Liver (tissue), 9 donors: ENCODE measurements around the gene CEP76. TPM values are rescaled to one million over a fixed set of nuclear protein-coding genes. Genes with fewer than 3 reads are reported as not detected.

ENCODE experiments used
- DNase-seq: peaks from one replicate; pipeline ENCODE4 v3.0.0-alpha.2; 2017; ENCODE audit warnings: low spot score
- H3K27ac ChIP-seq, 2 donors: one replicate each; pipeline ENCODE4 v1.7.0; 2013; ENCODE audit warnings: inconsistent platforms in 2 of 2, low read length in 2 of 2, control low read depth in 1 of 2, low read depth in 1 of 2, mild to moderate bottlenecking in 1 of 2
- H3K27me3 ChIP-seq, 4 donors: one replicate each; pipeline versions ENCODE4 v1.6.1 to v1.7.0; 2013; ENCODE audit warnings: low read length in 3 of 4, inconsistent platforms in 1 of 4, mild to moderate bottlenecking in 1 of 4, moderate library complexity in 1 of 4; ENCODE audit not compliant: control insufficient read depth in 4 of 4, insufficient read depth in 4 of 4
- H3K36me3 ChIP-seq, 4 donors: one replicate each; pipeline versions ENCODE4 v1.6.1 to v1.7.0; 2013; ENCODE audit warnings: low read length in 3 of 4, mild to moderate bottlenecking in 3 of 4, low read depth in 1 of 4, moderate library complexity in 1 of 4; ENCODE audit not compliant: control insufficient read depth in 4 of 4, insufficient read depth in 3 of 4
- H3K4me1 ChIP-seq, 4 donors: one replicate each; pipeline versions ENCODE4 v1.6.1 to v1.7.0; 2013; ENCODE audit warnings: low read length in 3 of 4, mild to moderate bottlenecking in 3 of 4, moderate library complexity in 1 of 4; ENCODE audit not compliant: control insufficient read depth in 4 of 4, insufficient read depth in 4 of 4
- H3K4me3 ChIP-seq, 3 donors: one replicate each; pipeline versions ENCODE4 v1.6.1 to v1.7.0; 2013; ENCODE audit warnings: low read length in 3 of 3, control low read depth in 1 of 3, low read depth in 1 of 3, mild to moderate bottlenecking in 1 of 3
- H3K9ac ChIP-seq, 2 donors: one replicate each; pipeline ENCODE4 v1.7.0; 2013; ENCODE audit warnings: low read length in 2 of 2, mild to moderate bottlenecking in 2 of 2, moderate library complexity in 2 of 2, control low read depth in 1 of 2, low read depth in 1 of 2
- H3K9me3 ChIP-seq, 4 donors: one replicate each; pipeline versions ENCODE4 v1.6.1 to v1.7.0; 2013; ENCODE audit warnings: low read length in 3 of 4; ENCODE audit not compliant: control insufficient read depth in 4 of 4
- ATF3 ChIP-seq: IDR thresholded peaks from 2 replicates; pipeline ENCODE4 v1.6.1; 2016; ENCODE audit warnings: antibody characterized with exemption
- CTCF ChIP-seq: fragments of 150-350 bp; IDR thresholded peaks from 2 replicates; pipeline ENCODE4 v1.5.1; 2017; ENCODE audit warnings: improper control_type of control experiment, low read depth, low read length; ENCODE audit not compliant: missing input control
- EGR1 ChIP-seq, 2 donors: IDR thresholded peaks; 2 replicates each; pipeline ENCODE4 v1.6.1; 2016 to 2018; ENCODE audit warnings: antibody characterized with exemption in 2 of 2, low read depth in 2 of 2
- FOXA1 ChIP-seq: IDR thresholded peaks from 2 replicates; pipeline ENCODE4 v1.6.1; 2016; ENCODE audit warnings: antibody characterized with exemption
- FOXA2 ChIP-seq: IDR thresholded peaks from 2 replicates; pipeline ENCODE4 v1.6.1; 2016; ENCODE audit warnings: antibody characterized with exemption
- GABPA ChIP-seq, 2 donors: IDR thresholded peaks in 1 of 2; conservative IDR thresholded peaks in 1 of 2; 2 replicates each; pipeline ENCODE4 v1.6.1; 2016; ENCODE audit warnings: antibody characterized with exemption in 2 of 2, mild to moderate bottlenecking in 1 of 2, moderate library complexity in 1 of 2
- HNF4A ChIP-seq, 2 donors: conservative IDR thresholded peaks; 2 replicates each; pipeline ENCODE4 v1.6.1; 2016; ENCODE audit warnings: antibody characterized with exemption in 2 of 2, mild to moderate bottlenecking in 2 of 2
- JUND ChIP-seq, 2 donors: IDR thresholded peaks; 2 replicates each; pipeline ENCODE4 v1.6.1; 2016; ENCODE audit warnings: antibody characterized with exemption in 2 of 2
- MAX ChIP-seq: IDR thresholded peaks from 2 replicates; pipeline ENCODE4 v1.6.1; 2016; ENCODE audit warnings: antibody characterized with exemption
- NR2F2 ChIP-seq: IDR thresholded peaks from 2 replicates; pipeline ENCODE4 v1.6.1; 2016; ENCODE audit warnings: antibody characterized with exemption
- RAD21 ChIP-seq, 2 donors: IDR thresholded peaks; 2 replicates each; pipeline ENCODE4 v1.6.1; 2016; ENCODE audit warnings: antibody characterized with exemption in 2 of 2, mild to moderate bottlenecking in 2 of 2
- REST ChIP-seq: IDR thresholded peaks from 2 replicates; pipeline ENCODE4 v1.6.1; 2016; ENCODE audit warnings: antibody characterized with exemption, mild to moderate bottlenecking
- RXRA ChIP-seq, 2 donors: IDR thresholded peaks; 2 replicates each; pipeline ENCODE4 v1.6.1; 2017 to 2018; ENCODE audit warnings: antibody characterized with exemption in 2 of 2, mild to moderate bottlenecking in 1 of 2
- SP1 ChIP-seq: IDR thresholded peaks from 2 replicates; pipeline ENCODE4 v1.6.1; 2018; ENCODE audit warnings: antibody characterized with exemption, mild to moderate bottlenecking
- TAF1 ChIP-seq: conservative IDR thresholded peaks from 2 replicates; pipeline ENCODE4 v1.6.1; 2016; ENCODE audit warnings: antibody characterized with exemption, mild to moderate bottlenecking
- YY1 ChIP-seq: IDR thresholded peaks from 2 replicates; pipeline ENCODE4 v1.6.1; 2016; ENCODE audit warnings: antibody characterized with exemption, mild to moderate bottlenecking
- ZBTB33 ChIP-seq: IDR thresholded peaks from 2 replicates; pipeline ENCODE4 v1.6.1; 2016; ENCODE audit warnings: antibody characterized with exemption
- WGBS: extraction: QIAGEN DNeasy Blood & Tissue Kit; methylation state at CpG from one replicate; pipeline ENCODE4 v1.1.7; 2013; 5-methylcytosine and 5-hydroxymethylcytosine counted together
- polyA plus RNA-seq, 2 donors: library from polyadenylated mRNA; stranded (reverse) in 1 of 2; unstranded in 1 of 2; fragments of 200-250 nt in 1 of 2; fragments of >200 nt in 1 of 2; fragmentation: Nextera tagmentation in 1 of 2; extraction: Ambion mirVana in 1 of 2; gene quantifications; one replicate each; pipeline versions ENCODE4 v1.2.1 to v1.2.3, GENCODE V29; 2013 to 2015
- total RNA-seq, 2 donors: library from RNA; depleted of rRNA; stranded (reverse); fragments of >200 nt; gene quantifications; one replicate each; pipeline ENCODE4 v1.2.3, GENCODE V29; 2014
- donor health status: healthy.
- donor health status: healthy.
- donor health status: healthy.
- donor health status: healthy.
- donor health status: healthy.

CEP76 gene
- total and polyA plus RNA-seq, 4 donors: 1.3 to 11.8 (median 4.2) TPM

- Histone ChIP-seq H3K36me3 (peaks cover 0 to 2% (median 0%) of the 10 kb centered on the region in 4 donors), H3K27me3 (no peaks in the 10 kb centered on the region), H3K27ac (no peak overlapping the region), H3K4me1 (no peaks in the 10 kb centered on the region), H3K9me3 (no peaks in the 10 kb centered on the region), H3K9ac (no peak overlapping the region), H3K4me3 (no peak overlapping the region)
- no peak for DNase-seq
- WGBS: 77% methylated on average over 6 of the region's 6 CpGs
- no peak for TF ChIP-seq ZBTB33
- no peak for TF ChIP-seq GABPA (IDR thresholded peaks at IDR 0.05 in 1 of 2, conservative IDR thresholded peaks at IDR 0.05 in 1 of 2)
- no peak for TF ChIP-seq YY1
- TF ChIP-seq JUND (IDR thresholded peaks at IDR 0.05): no peak
- TF ChIP-seq RAD21 (IDR thresholded peaks at IDR 0.05): no peak
- no peak for TF ChIP-seq EGR1 (IDR thresholded peaks at IDR 0.05; ENCODE audit: low read depth in 2 of 2)
- no peak for TF ChIP-seq RXRA (IDR thresholded peaks at IDR 0.05)
- no peak for TF ChIP-seq HNF4A (conservative IDR thresholded peaks at IDR 0.05)
- no peak for TF ChIP-seq MAX
- no peak for TF ChIP-seq ATF3
- no peak for TF ChIP-seq NR2F2
- no peak for TF ChIP-seq SP1
- no peak for TF ChIP-seq FOXA2
- no peak for TF ChIP-seq FOXA1
- TF ChIP-seq CTCF: no peak
- no peak for TF ChIP-seq REST
- no peak for TF ChIP-seq TAF1
Measured at GRCh38 chr18:12631831-12632477, 70.6 kb downstream of the CEP76 start.
